Endometrium (tissue), 2 donors: ENCODE measurements around the gene ZNF76.
"Not testable (repeated sequence)": the region's sequence is repeated elsewhere in the genome, so short reads cannot be mapped to it uniquely, and the experiment has no call there.

Experiments
- FAIRE-seq: peaks from 2 replicates; lab custom pipeline; 2012; peaks lifted over from hg19 to GRCh38; lab: Jason Lieb, UNC
- donor health status: control.
- donor health status: control.

The ZNF76 gene

DNA sequence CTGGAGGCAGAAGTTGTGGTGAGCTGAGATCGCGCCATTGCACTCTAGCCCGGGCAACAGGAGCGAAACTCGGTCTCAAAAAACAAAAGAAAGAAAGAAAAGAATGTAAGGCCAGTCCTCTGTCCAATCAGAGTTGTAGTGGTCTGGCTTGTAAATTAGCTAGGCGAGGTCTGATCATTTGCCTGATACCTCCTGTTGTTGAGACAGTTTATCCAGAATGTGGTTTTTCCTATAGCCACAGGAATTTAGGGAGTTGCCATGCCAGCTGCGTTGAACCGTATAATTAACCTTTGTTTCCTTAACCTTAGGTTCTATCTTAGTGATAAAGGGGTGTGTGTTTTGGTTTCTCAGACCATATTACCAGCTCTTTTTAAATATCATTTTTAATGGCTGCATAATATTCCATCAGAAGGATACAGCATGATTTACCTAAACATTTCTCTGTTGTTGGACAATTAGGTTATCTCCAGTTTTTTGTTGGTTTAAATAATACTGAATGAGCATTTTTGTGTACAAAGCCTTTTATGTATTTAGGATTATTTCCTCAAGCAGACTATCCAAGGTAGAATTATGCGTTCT, 71.1 kb downstream of the ZNF76 start:
- FAIRE-seq: no peak

DNA sequence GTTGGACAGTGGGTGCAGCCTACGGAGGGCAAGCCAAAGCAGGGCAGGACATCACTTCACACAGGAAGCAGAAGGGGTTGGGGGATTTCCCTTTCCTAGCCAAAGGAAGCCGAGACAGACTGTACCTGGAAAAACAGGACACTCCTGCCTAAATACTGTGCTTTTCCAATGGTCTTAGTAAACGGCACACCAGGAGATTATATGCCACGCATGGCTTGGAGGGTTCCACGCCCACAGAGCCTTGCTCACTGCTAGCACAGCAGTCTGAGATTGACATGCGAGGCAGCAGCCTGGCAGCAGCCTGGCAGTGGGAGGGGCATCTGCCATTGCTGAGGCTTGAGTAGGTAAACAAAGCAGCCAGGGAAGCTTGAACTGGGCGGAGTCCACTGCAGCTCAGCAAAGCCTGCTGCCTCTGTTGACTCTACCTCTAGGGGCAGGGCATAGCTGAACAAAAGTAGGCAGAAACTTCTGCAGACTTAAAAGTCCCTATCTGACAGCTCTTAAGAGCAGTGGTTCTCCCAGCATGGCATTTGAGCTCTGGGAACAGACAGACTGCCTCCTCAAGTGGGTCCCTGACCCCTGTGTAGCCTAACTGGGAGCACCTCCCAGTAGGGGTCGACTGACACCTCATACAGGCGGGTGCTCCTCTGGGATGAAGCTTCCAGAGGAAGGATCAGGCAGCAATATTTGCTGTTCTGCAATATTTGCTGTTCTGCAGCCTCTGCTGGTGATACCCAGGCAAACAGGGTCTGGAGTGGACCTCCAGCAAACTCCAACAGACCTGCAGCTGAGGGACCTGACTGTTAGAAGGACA, 72.7 kb downstream of the ZNF76 start:
- FAIRE-seq: not testable (repeated sequence)

DNA sequence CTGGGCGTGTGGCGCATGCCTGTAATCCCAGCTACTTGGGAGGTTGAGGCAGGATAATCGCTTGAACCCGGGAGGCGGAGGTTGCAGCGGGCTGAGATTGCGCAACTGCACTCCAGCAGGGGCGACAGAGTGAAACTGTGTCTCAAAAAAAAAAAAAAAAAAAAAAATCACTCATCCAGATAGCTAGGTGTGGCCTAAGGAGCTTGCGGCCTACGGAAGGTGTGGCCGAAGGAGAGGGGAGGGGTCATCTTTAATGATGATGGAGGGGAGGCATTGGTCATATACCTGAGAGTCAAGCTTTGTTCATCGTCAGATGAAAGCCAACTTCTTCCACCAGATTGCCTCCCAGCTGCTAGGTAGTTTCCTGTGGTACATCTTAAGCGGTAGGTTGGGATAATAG, 82.0 kb downstream of the ZNF76 start:
- no peak for FAIRE-seq

DNA sequence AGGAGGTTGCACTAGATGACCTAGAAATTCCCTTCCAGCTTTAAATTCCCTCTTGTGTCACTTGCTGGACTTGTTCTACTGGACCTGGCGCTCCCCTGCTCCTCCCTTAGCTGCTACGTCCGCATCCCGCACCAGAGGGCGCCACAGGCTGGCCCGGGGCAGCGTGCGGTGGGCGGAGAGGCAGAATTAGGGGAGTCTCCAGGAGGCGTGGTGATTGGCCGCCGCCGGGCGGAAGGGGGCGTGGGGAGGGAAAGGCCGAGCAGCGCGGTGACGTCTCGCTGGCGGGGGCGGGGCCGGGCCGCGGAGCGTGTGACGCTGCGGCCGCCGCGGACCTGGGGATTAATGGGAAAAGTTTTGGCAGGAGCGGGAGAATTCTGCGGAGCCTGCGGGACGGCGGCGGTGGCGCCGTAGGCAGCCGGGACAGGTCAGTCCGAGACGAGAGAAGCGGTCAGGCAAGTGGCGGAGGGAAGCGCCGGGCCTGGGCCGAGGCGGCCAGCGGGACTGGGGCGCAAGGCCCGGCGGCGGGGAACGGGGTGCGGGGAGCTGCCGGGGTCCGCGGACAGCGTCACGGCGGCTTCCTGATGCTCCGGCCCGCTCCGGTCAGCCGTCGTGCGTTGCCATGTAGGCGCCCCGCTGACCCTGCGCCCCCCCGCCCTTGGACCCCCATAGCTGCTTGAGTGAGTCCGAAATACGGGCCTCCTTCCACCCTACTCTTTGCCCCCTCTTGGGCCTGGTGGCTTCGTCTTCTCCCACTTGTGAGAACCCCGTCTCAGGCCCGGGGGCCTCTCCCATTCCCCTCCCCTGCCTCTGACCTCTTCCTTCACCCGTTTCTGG, 82.9 kb downstream of the ZNF76 start, which contains the start of gene PPARD:
PPARD (plus strand) TSS at position 301 of the 834 bp plus-strand sequence. CDS start 68,530 bp downstream, outside the sequence.
- FAIRE-seq: no peak

DNA sequence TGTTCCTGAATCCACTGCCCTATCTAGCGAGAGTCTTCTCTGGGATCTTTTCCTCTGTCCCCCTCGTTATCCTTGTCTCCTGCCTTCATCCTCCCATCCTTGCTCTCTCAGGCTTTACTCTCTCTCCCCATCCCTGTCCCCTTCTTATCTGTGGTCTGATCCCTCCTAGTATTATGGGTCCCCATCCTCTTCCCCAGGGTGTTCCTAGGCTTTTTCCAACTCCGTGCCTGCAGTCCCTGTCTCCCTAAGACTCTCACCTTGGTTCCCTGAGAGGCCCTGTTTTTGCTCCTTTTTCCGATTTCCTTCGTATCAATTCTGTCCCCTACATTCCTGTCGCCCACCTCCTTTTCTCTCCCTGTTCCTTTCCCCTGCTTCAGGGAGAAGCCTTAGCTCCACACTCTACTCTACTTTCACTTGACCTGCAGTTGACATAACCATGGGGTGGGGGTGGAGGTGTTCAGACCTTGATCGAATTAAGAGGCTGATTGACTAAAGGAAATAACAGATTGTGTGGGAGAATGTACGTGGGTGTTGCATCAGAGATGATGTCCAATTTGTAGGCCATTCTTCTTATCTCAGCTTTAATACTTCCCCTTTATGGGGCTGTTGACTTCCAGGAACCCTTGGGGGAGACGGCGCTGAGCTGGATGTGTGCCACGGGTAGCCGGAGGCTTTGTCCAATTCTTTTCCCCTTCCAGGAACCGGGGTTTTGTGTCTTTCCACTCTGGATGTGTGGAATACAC, 83.7 kb downstream of the ZNF76 start:
- no peak for FAIRE-seq

DNA sequence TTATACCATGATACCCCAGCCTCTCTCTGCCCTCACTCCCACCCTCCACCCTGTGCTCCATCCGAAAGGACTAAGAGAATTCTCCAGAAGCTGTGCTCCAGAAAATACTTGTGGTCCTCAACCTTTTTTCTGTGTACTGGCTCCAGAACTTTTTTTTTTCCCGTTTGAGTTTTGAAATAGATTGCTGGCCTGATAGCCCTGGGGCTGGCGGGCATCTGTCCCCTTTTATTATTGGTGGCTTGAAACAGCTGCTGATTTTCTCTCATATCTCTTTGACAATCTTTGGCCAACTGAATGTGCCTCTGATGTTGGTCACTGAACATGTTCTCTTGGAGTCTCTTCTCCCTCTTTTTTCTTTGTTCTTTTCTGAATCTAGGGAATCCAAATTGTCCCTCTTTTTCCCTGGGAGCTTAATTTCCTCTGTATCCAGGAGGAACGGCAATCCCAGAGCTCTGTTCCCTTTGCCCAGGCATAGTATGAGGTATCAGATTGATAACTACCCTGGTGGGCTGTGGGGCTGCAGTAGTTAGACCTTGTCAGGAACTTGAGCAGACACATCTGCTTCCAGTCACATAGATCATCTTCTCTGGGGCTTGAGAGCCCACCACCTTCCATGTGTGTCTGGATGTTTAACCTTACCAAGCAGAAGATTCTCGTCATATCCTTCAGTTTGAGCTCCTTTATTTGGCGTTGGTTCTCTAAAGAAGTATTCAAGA, 84.5 kb downstream of the ZNF76 start:
- FAIRE-seq: no peak
